ENCODE data around the gene ST6GALNAC6.

ST6GALNAC6 gene

DNA sequence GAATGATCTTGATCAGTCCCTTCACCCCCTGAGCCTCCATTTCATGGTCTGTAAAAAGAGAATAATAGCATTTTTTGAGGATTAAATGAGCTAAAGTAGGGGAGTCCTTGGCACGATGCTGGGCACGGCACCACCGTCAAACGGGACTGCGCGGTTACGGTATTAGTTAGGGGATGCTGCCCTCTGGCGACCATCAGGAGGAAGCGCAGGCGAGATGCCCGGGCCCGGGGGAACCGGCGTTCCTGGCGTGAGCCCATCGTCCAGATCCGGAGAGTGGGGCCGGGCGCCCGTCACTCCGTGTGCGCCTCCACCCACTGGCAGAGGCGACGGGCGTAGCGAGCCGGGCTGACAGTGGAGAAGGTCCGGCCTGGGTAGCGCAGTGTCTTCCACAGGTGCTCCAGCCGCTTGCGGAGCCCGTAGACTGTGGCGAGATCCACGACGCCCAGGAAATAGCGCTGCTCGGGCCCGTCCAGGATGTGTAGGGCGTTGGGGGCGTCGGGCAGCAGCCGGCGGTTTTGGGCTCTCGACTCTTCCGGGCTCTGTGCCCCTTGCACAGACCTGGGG is 22.2 kb upstream of the ST6GALNAC6 start:
- TF ChIP-seq, protein P1, sequence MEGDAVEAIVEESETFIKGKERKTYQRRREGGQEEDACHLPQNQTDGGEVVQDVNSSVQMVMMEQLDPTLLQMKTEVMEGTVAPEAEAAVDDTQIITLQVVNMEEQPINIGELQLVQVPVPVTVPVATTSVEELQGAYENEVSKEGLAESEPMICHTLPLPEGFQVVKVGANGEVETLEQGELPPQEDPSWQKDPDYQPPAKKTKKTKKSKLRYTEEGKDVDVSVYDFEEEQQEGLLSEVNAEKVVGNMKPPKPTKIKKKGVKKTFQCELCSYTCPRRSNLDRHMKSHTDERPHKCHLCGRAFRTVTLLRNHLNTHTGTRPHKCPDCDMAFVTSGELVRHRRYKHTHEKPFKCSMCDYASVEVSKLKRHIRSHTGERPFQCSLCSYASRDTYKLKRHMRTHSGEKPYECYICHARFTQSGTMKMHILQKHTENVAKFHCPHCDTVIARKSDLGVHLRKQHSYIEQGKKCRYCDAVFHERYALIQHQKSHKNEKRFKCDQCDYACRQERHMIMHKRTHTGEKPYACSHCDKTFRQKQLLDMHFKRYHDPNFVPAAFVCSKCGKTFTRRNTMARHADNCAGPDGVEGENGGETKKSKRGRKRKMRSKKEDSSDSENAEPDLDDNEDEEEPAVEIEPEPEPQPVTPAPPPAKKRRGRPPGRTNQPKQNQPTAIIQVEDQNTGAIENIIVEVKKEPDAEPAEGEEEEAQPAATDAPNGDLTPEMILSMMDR (IDR thresholded peaks at IDR 0.05; ENCODE audit: low read length, missing control alignments): peak; percentile 74
- DNase-seq (ENCODE audit: low read depth): peak; percentile 59
- H3K4me3 ChIP-seq (replicated peaks; ENCODE audit: low read depth, low read length): peak overlapping the region; percentile 24

DNA sequence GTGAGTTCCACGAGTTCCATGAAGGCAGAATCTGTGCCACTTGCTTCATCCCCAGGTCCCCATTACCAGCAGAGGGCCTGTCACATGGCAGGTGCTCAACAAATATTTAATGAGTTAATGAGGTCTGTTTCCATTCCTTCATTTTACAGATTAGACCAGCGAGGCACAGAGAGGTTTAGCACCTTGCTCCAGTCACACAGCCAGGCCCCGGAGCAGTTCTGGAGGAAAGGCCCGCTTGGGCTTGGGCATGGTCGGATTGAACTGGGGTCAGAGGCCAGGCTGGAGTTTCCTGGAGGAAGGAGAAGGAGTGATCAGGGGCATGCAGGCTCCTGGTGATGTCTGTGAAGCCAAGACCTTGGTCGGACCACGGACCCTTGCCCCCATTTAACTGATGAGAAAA is 21.4 kb upstream of the ST6GALNAC6 start:
- H3K4me3 ChIP-seq (replicated peaks; ENCODE audit: low read depth, low read length): no peak overlapping the region
- DNase-seq (ENCODE audit: low read depth): no peak
- TF ChIP-seq, protein P1 (IDR thresholded peaks at IDR 0.05; ENCODE audit: low read length, missing control alignments): no peak

DNA sequence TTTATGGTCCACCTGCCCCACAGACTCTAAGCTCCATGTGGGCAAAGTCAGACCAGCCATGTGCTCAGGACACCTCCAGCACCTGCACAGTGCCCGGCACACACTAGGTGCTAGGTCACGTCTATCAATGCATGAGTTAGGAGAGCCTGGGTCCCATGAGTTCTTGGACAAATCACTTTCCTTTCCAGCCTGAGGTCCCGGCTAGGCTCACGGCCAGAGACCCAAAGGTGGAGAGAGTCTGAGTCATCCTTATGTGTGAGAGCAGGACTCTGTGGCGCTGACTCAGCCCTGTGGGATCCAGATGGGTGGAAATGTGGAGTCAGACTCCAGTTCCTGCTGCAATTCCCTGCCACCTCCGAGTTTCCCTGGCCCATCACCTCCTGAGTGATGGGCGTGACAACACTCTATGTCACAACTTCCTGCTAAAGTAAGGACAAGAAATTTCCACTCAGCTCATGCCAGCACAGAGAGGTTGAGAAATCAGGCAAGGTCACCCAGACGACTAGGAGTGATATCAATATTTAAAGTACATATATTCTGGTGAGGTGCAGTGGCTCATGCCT is 19.9 kb upstream of the ST6GALNAC6 start:
- TF ChIP-seq, protein P1 (IDR thresholded peaks at IDR 0.05; ENCODE audit: low read length, missing control alignments): no peak
- no peak overlapping the region for H3K4me3 ChIP-seq (replicated peaks; ENCODE audit: low read depth, low read length)
- DNase-seq (ENCODE audit: low read depth): peak; percentile 99

DNA sequence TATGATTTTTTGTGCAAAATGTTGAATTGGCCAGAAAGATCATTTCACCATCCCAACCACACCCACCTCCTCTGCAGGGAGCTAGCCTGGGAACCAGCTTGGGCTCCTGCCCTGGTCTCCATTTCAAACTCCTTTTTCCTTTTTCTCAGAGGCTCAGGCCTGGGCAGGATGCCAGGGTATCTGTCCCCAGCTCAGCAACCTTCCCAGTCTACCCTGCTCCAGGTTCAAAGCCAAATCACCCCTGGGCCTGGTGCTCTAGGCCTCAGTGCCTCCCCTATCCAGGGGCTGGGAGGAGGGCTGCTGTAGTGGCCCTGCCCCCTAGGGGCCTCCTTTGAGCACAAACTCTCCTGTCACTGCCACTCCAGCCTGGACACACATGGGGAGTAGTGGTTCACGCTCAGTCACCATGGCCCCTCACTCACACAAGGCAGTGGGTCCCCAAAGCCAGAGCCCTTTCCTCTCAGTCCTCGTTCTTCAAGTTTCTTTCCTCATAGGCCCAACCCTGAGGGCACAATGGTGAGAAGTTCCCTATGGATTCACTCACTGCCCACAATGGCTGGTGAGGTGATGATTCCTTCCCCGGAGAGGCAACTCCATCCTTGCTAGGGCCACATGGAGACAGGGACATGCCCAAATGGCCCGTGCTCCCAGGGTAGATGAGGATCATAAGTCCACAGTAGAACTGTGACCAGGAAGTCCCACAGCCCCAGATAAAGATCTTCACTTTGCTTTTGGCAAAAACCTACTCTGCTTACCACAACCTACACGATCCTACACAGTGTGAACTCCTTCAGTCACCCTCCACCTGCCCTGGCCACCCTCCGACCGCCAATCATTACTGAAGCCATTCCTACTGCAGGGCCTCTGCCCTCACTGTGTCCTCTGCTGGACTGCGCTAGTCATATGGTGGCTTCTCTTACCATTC is 19.0 kb upstream of the ST6GALNAC6 start:
- DNase-seq (ENCODE audit: low read depth): peak; percentile 65
- H3K4me3 ChIP-seq (replicated peaks; ENCODE audit: low read depth, low read length): no peak overlapping the region
- TF ChIP-seq, protein P1 (IDR thresholded peaks at IDR 0.05; ENCODE audit: low read length, missing control alignments): peak; percentile 4

DNA sequence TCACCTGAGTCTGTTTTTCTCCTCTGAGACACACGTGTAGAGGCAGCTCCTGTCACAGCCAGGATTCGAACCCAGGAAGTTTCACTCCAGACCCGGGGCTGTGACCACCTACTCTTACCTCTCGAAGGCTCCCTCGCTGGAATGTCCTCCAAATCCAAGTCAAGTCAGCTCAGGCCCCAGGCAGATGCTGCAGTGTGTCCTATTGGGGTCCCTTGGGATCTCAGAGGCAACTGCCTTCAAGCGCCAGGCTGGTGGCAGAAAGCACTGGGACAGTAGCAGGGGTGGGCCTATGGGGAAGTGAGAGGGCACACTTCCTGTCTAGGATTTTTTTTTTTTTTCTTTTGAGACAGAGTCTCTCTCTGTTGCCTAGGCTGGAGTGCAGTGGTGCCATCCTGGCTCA is 18.2 kb upstream of the ST6GALNAC6 start:
- DNase-seq (ENCODE audit: low read depth): no peak
- TF ChIP-seq, protein P1 (IDR thresholded peaks at IDR 0.05; ENCODE audit: low read length, missing control alignments): no peak
- no peak overlapping the region for H3K4me3 ChIP-seq (replicated peaks; ENCODE audit: low read depth, low read length)

DNA sequence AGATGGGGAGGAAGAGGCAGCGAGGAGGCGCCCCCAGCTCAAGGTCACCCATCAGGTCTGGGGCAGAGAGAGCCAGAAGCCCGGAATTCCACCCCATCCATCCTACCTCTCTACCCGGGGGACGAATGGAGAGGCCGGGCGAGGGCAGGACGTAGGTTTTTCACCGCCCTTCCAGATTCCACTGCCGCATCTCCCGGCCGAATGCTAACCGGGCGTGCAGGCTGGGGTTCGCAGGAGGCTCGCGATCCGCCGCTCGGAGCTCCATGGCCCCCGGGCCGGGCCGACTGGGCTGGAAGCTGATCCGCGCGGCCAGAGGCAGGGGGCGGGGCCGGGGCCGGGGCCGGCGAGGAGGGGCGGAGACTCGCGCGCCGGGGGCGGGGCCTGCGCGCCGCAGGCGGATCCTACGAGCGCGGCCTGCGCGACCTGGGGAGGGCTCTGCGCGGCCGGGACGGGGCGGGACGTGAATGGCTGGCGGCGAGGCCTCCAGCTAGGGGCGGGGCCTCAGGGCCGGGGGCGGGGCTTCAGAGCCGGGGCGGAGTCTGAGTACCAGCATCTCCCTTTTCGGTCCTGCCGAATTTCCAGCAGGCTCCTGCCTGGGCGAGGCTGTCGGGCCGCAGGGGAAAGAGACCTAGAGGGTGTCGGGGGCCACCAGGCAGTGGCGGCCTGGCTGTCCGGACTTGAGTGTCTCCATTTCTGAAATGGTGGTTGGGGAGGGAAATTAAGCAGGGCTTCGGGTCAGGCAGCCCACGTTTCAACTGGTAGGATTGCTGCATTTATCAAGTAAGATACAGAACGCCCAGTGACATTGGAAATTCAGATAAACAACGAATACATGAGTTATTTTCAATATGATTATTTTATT is 17.5 kb upstream of the ST6GALNAC6 start, which contains the start of gene ST6GALNAC4:
Gene ST6GALNAC4 (minus strand): TSS at position 322 of the 862 bp plus-strand sequence. CDS start 622 bp downstream, outside the sequence.
- peak within 1 kb of the TSS; percentile 76 for H3K4me3 ChIP-seq (replicated peaks; ENCODE audit: low read depth, low read length)
- TF ChIP-seq, protein P1 (IDR thresholded peaks at IDR 0.05; ENCODE audit: low read length, missing control alignments): no peak
- peak; percentile 92 for DNase-seq (ENCODE audit: low read depth)
